Activated naive CD4-positive, alpha-beta T cell treated with anti-CD3 and anti-CD28 coated beads for 36 hours (primary cell): ENCODE data around the gene ARHGEF38. TPM values are rescaled to one million over a fixed set of nuclear protein-coding genes. Genes with fewer than 3 reads are reported as not detected.
A peak's percentile ranks its signal among the peaks of the same experiment; 100 is the strongest.
"Not testable (repeated sequence)": the region's sequence is repeated elsewhere in the genome, so short reads cannot be mapped to it uniquely, and the experiment has no call there.

Source experiments
- CTCF ChIA-PET: fragments of 350-600 bp; sonication (Branson Sonifier 250); formaldehyde crosslinking; loops from one replicate; lab custom pipeline; 2021; ENCODE audit warnings: antibody characterized with exemption; lab: Charles Lee
- DNase-seq: peaks from one replicate; pipeline ENCODE4 v3.0.0-alpha.2; 2020
- H3K27ac Mint-ChIP-seq: one replicate; pipeline ENCODE4 v1.8.0; 2021; ENCODE audit warnings: mild to moderate bottlenecking, mixed read lengths
- H3K27me3 Mint-ChIP-seq: one replicate; pipeline ENCODE4 v1.8.0; 2021; ENCODE audit warnings: low read depth, mixed read lengths
- H3K36me3 Mint-ChIP-seq: one replicate; pipeline ENCODE4 v1.8.0; 2021; ENCODE audit warnings: low read depth, mixed read lengths
- H3K4me1 Mint-ChIP-seq: one replicate; pipeline ENCODE4 v1.8.0; 2021; ENCODE audit warnings: low read depth, mixed read lengths
- H3K4me3 Mint-ChIP-seq: one replicate; pipeline ENCODE4 v1.8.0; 2021; ENCODE audit warnings: mild to moderate bottlenecking, moderate library complexity, mixed read lengths
- H3K9me3 Mint-ChIP-seq: one replicate; pipeline ENCODE4 v1.8.0; 2021; ENCODE audit warnings: mixed read lengths
- intact Hi-C: fragments of 100-400 bp; cut with micrococcal nuclease; formaldehyde crosslinking; loops from one replicate; pipeline ENCODE4 v1.15.1; 2023
- total RNA-seq, 2 experiments: library from RNA; stranded (reverse); gene quantifications; one replicate each; pipeline ENCODE4 v1.2.3, GENCODE V29; 2021

The ARHGEF38 gene
- total RNA-seq, 2 experiments from 2014 or later = not detected

DNA sequence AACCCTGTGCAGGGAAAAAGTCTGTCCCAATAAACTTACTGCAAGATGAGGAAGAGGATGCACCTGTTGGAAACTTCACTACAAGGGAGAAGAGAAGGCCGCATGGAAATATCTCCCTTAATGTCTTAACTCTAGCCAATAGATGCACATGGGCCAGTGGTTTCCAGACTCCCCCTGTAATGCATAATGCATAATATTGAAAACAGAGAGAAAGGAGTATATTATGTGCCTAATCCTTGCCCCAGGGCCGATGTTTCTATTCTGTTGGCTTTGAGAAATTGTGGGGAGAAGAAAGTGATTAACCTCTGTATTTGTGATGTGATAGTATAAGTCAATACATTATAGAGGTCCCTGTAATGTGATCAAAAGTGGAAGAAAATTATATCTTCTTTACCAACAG is 118.9 kb downstream of the ARHGEF38 start:
- DNase-seq = no peak
- no peak overlapping the region for H3K27ac Mint-ChIP-seq
- no peak overlapping the region for H3K4me3 Mint-ChIP-seq
- H3K27me3 Mint-ChIP-seq = peaks cover 6% of the 10 kb centered on the region
- no peaks in the 10 kb centered on the region for H3K36me3 Mint-ChIP-seq
- intact Hi-C loops = no loop called here
- no peaks in the 10 kb centered on the region for H3K4me1 Mint-ChIP-seq
- CTCF ChIA-PET = no interaction called here
- H3K9me3 Mint-ChIP-seq = no peaks in the 10 kb centered on the region

DNA sequence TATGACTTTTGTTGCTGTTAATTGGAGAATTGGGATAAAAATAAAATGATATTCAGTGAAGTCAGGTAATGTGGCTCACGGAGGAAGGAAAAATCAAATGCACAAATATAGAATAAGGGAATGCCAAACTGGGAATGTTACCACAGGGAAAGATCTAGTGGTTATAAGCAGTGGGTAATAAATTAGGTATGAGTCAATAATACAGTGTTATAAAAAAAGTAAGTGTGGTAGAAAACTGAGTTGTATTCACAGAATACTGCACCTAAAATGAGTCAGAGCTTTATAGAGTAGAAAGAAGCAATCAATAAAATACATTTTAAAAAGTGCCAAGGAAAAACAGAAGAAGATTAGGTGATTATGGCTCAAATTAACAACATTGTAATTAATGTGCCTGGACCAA is 121.6 kb downstream of the ARHGEF38 start:
- no peaks in the 10 kb centered on the region for H3K36me3 Mint-ChIP-seq
- H3K9me3 Mint-ChIP-seq = no peaks in the 10 kb centered on the region
- CTCF ChIA-PET = interaction anchor here (0.7 kb wide), 1 partner anchor 269 kb away, joined by 3 read pairs; no protein-coding TSS in a partner anchor
- no peak overlapping the region for H3K4me3 Mint-ChIP-seq
- no peak for DNase-seq
- no peak overlapping the region for H3K27ac Mint-ChIP-seq
- H3K27me3 Mint-ChIP-seq = peaks cover 6% of the 10 kb centered on the region
- H3K4me1 Mint-ChIP-seq = no peaks in the 10 kb centered on the region
- intact Hi-C loops = no loop called here

DNA sequence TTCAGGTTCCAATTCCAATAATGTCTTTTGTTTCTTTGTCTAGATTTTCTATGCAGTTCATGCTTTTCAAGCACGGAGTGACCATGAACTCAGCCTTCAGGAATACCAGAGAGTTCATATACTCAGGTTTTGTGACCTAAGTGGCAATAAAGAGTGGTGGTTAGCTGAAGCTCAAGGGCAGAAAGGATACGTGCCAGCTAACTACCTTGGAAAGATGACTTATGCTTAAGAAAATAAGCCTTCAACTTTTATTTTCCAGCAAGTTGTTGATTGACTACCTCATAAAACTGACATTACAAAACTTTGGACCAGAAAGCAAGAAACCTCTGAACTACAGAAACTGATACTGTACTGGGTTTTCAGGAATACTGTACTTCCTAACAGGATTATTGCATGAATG is 125.3 kb downstream of the ARHGEF38 start:
- no peak overlapping the region for H3K27ac Mint-ChIP-seq
- peaks cover 5% of the 10 kb centered on the region for H3K36me3 Mint-ChIP-seq
- no peaks in the 10 kb centered on the region for H3K4me1 Mint-ChIP-seq
- H3K4me3 Mint-ChIP-seq = no peak overlapping the region
- no peaks in the 10 kb centered on the region for H3K27me3 Mint-ChIP-seq
- no peaks in the 10 kb centered on the region for H3K9me3 Mint-ChIP-seq
- DNase-seq = no peak
- intact Hi-C loops = no loop called here
- CTCF ChIA-PET = no interaction called here

DNA sequence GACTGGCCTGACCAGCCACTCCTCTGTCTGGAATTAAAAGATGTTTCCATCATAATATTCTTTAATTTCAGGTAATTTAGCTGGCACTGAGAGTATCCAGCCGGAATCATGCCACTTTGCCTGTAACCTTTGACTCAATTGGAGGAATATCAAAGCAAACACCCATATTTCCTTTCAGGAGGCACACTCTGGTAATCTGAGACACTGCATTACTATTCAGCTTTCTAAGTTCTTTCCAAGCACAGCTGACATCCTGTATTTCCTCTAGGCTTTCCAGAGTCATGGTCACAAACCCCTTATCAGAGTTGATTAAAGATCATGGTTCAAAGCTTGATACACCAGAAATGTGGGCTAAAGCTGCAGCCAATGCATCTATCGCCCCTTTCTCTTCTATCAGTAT is 126.8 kb downstream of the ARHGEF38 start:
- no peaks in the 10 kb centered on the region for H3K27me3 Mint-ChIP-seq
- intact Hi-C loops = no loop called here
- no peaks in the 10 kb centered on the region for H3K4me1 Mint-ChIP-seq
- H3K36me3 Mint-ChIP-seq = peaks cover 10% of the 10 kb centered on the region
- CTCF ChIA-PET = interaction anchor here (0.7 kb wide), 1 partner anchor 29 kb away, joined by 4 read pairs; no protein-coding TSS in a partner anchor
- H3K4me3 Mint-ChIP-seq = no peak overlapping the region
- H3K9me3 Mint-ChIP-seq = no peaks in the 10 kb centered on the region
- H3K27ac Mint-ChIP-seq = no peak overlapping the region
- no peak for DNase-seq

DNA sequence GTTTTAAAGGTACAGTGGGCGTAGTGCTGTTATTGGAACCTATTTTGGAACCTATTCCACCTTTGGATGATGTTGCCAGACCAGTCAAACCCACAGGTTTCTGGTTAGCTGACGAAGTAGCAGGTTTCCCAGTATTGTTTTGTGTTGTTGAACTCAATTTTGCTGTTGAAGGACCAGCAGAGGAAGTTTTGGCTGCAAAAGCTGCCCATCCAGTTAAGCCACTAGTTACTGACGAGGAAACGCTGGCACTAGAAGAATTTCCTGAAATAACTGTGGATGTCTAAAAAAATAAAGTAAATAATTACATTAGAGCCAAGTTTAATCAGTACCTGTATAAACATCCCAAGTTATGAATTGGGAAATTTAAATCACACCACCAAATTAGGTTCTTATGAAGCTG is 130.6 kb downstream of the ARHGEF38 start:
- no peaks in the 10 kb centered on the region for H3K9me3 Mint-ChIP-seq
- CTCF ChIA-PET = no interaction called here
- DNase-seq = no peak
- intact Hi-C loops = no loop called here
- peaks cover 13% of the 10 kb centered on the region for H3K36me3 Mint-ChIP-seq
- no peak overlapping the region for H3K4me3 Mint-ChIP-seq
- no peaks in the 10 kb centered on the region for H3K4me1 Mint-ChIP-seq
- no peaks in the 10 kb centered on the region for H3K27me3 Mint-ChIP-seq
- no peak overlapping the region for H3K27ac Mint-ChIP-seq

DNA sequence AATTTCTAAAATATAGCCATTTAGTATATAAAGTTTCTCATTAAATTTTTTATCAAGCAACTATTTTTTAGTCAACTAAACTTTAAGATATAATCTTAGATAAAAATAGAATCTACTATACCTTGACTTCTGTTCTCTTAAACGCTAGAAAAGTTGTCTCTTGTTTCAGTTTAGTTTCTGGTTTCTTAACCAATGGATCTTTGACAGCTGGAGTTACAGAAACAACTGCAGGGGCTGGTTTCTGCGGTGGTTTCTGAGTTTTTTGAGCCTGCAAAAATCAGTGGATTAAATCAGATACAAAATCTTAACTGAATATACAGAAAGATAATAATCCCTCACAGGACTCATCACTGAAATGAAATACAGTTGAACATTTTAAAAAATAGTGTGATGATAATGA is 134.2 kb downstream of the ARHGEF38 start:
- DNase-seq = no peak
- no peaks in the 10 kb centered on the region for H3K9me3 Mint-ChIP-seq
- intact Hi-C loops = no loop called here
- no peaks in the 10 kb centered on the region for H3K27me3 Mint-ChIP-seq
- peaks cover 18% of the 10 kb centered on the region for H3K36me3 Mint-ChIP-seq
- no peak overlapping the region for H3K4me3 Mint-ChIP-seq
- no peak overlapping the region for H3K27ac Mint-ChIP-seq
- CTCF ChIA-PET = no interaction called here
- H3K4me1 Mint-ChIP-seq = no peaks in the 10 kb centered on the region

DNA sequence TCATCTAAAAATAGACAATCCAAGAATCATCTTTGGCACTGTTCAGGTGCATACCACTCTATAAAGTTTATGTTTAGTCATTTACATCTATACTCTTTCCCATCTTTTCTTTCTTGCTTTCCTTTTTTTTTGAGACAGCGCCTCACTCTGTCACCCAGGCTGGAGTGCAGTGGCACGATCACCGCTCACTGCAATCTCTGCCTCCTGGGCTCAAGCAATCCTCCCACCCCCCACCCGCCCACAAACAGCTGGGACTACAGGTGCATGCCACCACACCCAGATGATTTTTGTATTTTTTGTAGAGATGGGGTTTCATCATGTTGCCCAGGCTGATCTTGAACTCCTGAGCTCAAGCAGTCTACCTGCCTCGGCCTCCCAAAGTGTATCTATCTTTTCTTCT is 142.4 kb downstream of the ARHGEF38 start:
- H3K27me3 Mint-ChIP-seq, H3K4me3 Mint-ChIP-seq, intact Hi-C loops, H3K9me3 Mint-ChIP-seq, DNase-seq, H3K27ac Mint-ChIP-seq, H3K4me1 Mint-ChIP-seq, CTCF ChIA-PET: not testable (repeated sequence)
- peaks cover 31% of the 10 kb centered on the region for H3K36me3 Mint-ChIP-seq

DNA sequence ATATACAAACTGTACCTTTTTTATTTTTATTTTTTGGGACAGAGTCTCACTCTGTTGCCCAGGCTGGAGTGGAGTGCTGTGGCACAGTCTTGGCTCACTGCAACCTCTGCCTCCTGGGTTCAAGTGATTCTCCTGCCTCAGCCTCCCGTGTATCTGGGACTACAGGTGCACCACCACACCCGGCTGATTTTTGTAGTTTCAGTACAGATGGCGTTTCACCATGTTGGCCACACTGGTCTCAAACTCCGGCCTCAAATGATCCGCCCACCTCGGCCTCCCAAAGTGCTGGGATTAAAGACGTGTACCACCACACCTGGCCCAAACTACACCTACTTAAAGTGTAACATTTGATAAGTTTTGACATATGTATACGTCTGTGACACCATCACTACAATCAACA is 143.4 kb downstream of the ARHGEF38 start:
- H3K4me1 Mint-ChIP-seq, H3K4me3 Mint-ChIP-seq, H3K27ac Mint-ChIP-seq, H3K9me3 Mint-ChIP-seq, intact Hi-C loops, H3K27me3 Mint-ChIP-seq, DNase-seq, CTCF ChIA-PET: not testable (repeated sequence)
- peaks cover 31% of the 10 kb centered on the region for H3K36me3 Mint-ChIP-seq

DNA sequence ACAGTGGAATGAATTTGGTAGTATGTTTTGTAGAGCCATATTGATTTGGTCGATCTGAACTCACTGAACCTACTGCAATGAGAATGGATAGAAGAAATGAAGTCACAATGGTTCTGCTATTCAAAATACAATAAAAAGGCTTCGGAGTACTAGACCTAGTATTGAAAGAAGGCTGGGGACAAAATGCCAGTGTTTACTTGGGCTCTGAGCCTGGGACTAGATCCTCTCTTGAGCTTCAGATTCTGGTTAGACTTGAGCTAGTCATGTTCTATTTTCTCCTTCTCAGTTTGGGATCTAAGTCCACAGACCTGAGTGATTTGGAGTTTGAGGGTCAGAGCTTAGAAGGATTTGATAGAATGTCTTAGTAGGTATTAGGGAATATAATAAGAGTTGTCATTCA is 146.2 kb downstream of the ARHGEF38 start:
- peaks cover 9% of the 10 kb centered on the region for H3K4me1 Mint-ChIP-seq
- no peaks in the 10 kb centered on the region for H3K27me3 Mint-ChIP-seq
- DNase-seq = no peak
- H3K36me3 Mint-ChIP-seq = peaks cover 23% of the 10 kb centered on the region
- no peaks in the 10 kb centered on the region for H3K9me3 Mint-ChIP-seq
- no peak overlapping the region for H3K4me3 Mint-ChIP-seq
- CTCF ChIA-PET = interaction anchor here (0.5 kb wide), 1 partner anchor 12 kb away, joined by 3 read pairs; no protein-coding TSS in a partner anchor
- intact Hi-C loops = no loop called here
- no peak overlapping the region for H3K27ac Mint-ChIP-seq

DNA sequence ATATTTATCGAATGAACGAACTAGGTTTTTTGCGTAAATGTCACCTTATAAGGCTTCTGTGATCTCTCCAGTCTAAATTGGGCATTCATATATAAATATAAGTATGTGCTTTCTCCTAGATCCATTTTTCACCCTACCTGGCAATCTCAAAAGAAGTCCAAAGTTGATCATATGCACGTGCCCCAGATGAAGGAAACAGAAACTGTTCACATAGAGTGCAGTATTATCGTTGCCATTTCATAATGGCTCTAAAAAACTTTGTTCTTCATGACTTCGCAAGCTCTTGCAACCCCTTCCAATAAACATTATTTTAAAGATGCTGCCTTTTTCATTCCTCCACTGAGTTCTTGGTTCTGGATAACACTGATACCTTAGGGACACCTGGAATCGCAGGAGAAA is 155.4 kb downstream of the ARHGEF38 start:
- CTCF ChIA-PET = interaction anchor here (0.7 kb wide), 1 partner anchor 14 kb away, joined by 3 read pairs; no protein-coding TSS in a partner anchor
- Mint-ChIP-seq H3K36me3 (peaks cover 6% of the 10 kb centered on the region), H3K4me3 (peak overlapping the region; percentile 98), H3K27me3 (no peaks in the 10 kb centered on the region), H3K9me3 (no peaks in the 10 kb centered on the region), H3K4me1 (peaks cover 26% of the 10 kb centered on the region), H3K27ac (peak overlapping the region; percentile 91)
- DNase-seq = no peak
- intact Hi-C loops = loop anchor here (1.0 to 10.0 kb wide), 5 partner anchors 234 to 648 kb away; partner anchors contain the start of genes AIMP1, TBCK and TET2

DNA sequence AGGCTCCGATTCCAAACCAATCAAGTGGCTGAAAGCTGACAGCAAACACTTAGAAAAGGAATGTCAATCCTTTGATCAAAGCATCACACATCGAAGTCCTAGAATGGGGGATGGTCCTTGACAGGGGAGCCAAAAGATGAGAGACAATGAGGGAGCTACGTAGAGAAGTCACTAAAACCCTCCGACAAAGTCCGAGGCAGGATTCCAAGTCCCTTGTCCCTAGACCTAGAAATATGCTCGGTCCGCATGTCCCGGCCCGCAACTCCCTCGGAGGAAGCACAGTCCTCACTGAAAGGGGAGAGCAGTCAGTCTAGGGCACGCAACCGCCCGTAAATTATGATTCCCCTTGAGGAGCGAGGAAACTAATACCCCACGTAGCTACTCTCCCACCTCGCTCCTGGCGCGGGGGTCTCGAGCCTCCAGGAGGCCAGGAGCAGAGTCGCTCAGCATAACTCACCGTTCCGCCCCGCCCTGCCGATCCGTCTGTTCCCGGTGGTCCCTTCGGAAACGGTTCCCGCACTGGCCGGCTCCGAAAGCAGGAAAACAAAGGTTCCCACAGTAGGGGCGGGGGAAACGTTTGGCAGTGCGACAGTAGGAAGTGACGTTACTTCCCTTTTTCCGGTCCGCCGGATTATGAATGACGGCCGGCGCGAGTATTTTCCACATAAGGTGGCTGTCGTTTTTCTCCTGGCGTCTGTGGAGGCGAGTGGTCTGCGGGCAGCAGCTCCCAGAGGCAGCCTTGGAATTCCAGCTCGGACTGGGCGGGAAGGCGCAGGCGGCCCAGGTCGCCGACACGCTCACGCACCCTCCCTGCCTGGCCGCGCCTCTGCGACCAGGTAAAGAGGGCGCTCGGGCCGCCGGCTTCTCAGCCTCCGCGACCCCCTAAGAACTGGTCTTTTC is 156.0 kb downstream of the ARHGEF38 start, which contains the start of the genes GSTCD and INTS12:
GSTCD (plus strand) TSS at position 604 of the 900 bp plus-strand sequence. CDS start 8,830 bp downstream, outside the sequence.
INTS12 (minus strand) TSS at position 509 of the 900 bp plus-strand sequence. CDS start 8,684 bp downstream, outside the sequence.
- H3K4me3 Mint-ChIP-seq = peak within 1 kb of the TSS; percentile 98
- H3K4me1 Mint-ChIP-seq = peaks cover 26% of the 10 kb centered on the region
- intact Hi-C loops = loop anchor here (1.0 to 10.0 kb wide), 5 partner anchors 235 to 649 kb away; partner anchors contain the start of genes AIMP1, TBCK and TET2
- peak; percentile 93 for DNase-seq
- no peaks in the 10 kb centered on the region for H3K9me3 Mint-ChIP-seq
- H3K27me3 Mint-ChIP-seq = no peaks in the 10 kb centered on the region
- H3K27ac Mint-ChIP-seq = peak within 1 kb of the TSS; percentile 91
- H3K36me3 Mint-ChIP-seq = peaks cover 6% of the 10 kb centered on the region
- CTCF ChIA-PET = interaction anchor here (0.7 to 0.9 kb wide), 2 partner anchors 15 to 627 kb away, joined by 3 read pairs; no protein-coding TSS in a partner anchor

DNA sequence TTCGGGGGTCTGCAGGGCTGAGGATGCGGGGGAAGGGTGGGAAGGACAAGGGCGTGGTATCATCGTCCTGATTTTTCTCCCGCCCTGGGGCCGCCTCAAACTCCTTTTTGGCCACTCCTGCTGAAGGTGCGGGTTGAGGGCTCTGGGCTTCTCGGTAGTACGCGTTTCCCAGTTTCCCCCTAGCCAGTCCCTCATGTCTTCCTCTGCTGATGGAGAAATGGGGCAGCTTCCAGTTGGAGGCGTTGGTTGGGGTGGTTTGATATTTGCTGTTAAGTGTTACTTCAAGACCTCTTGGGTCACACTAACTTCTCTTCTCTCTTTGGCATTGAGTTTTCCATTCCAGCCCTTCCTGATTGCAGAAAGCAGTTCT is 156.6 kb downstream of the ARHGEF38 start:
- peaks cover 27% of the 10 kb centered on the region for H3K4me1 Mint-ChIP-seq
- intact Hi-C loops = loop anchor here (10.0 kb wide), 1 partner anchor 496 kb away; no protein-coding TSS in a partner anchor
- peak overlapping the region; percentile 98 for H3K4me3 Mint-ChIP-seq
- H3K27ac Mint-ChIP-seq = peak overlapping the region; percentile 42
- no peaks in the 10 kb centered on the region for H3K9me3 Mint-ChIP-seq
- DNase-seq = peak; percentile 14
- CTCF ChIA-PET = interaction anchor here (0.7 to 0.9 kb wide), 2 partner anchors 228 to 626 kb away, joined by 3 to 4 read pairs; no protein-coding TSS in a partner anchor
- H3K27me3 Mint-ChIP-seq = no peaks in the 10 kb centered on the region
- H3K36me3 Mint-ChIP-seq = peaks cover 6% of the 10 kb centered on the region
